Dedifferentiated amniotic fluid mesenchymal stem cell (primary cell): Measurements from ENCODE around the gene AMPH.

Experiments used
- DNase-seq: peaks from one replicate; pipeline ENCODE4 v3.0.0-alpha.2; 2016; ENCODE audit errors: extremely low spot score

Gene AMPH

GRCh38 chr7:38463277-38464225, 167.6 kb downstream of the AMPH start:
- no peak for DNase-seq

GRCh38 chr7:38462819-38463218, 168.4 kb downstream of the AMPH start:
- no peak for DNase-seq

- DNase-seq, result no peak
Observed at GRCh38 chr7:38461887-38462286, 169.3 kb downstream of the AMPH start.

GRCh38 chr7:38453826-38454225, 177.3 kb downstream of the AMPH start:
- no peak for DNase-seq

GRCh38 chr7:38453168-38453567, 178.0 kb downstream of the AMPH start:
- no peak for DNase-seq

GRCh38 chr7:38452681-38453108, 178.5 kb downstream of the AMPH start:
- DNase-seq, result no peak

- peak; percentile 46 for DNase-seq
Observed at GRCh38 chr7:38451840-38452239, 179.3 kb downstream of the AMPH start.

GRCh38 chr7:38448584-38449234, 182.5 kb downstream of the AMPH start:
- DNase-seq, result no peak

GRCh38 chr7:38448054-38448453, 183.1 kb downstream of the AMPH start:
- DNase-seq, result peak; percentile 22

- no peak for DNase-seq
Observed at GRCh38 chr7:38438970-38439369, 192.2 kb downstream of the AMPH start.

- no peak for DNase-seq
Observed at GRCh38 chr7:38432671-38433070, 198.5 kb downstream of the AMPH start.

- DNase-seq, result no peak
Observed at GRCh38 chr7:38432080-38432479, 199.1 kb downstream of the AMPH start.

- no peak for DNase-seq
Observed at GRCh38 chr7:38429057-38429456, 202.1 kb downstream of the AMPH start.

- DNase-seq, result no peak
Observed at GRCh38 chr7:38428041-38428440, 203.1 kb downstream of the AMPH start.

- no peak for DNase-seq
Observed at GRCh38 chr7:38427279-38427955, 203.8 kb downstream of the AMPH start.

- DNase-seq, result no peak
Observed at GRCh38 chr7:38425509-38425908, 205.7 kb downstream of the AMPH start.

GRCh38 chr7:38424750-38425463, 206.3 kb downstream of the AMPH start:
- no peak for DNase-seq

- no peak for DNase-seq
Observed at GRCh38 chr7:38413784-38414183, 217.4 kb downstream of the AMPH start.

GRCh38 chr7:38411404-38411803, 219.8 kb downstream of the AMPH start:
- DNase-seq, result no peak

GRCh38 chr7:38410056-38410455, 221.1 kb downstream of the AMPH start:
- no peak for DNase-seq

GRCh38 chr7:38409531-38409930, 221.6 kb downstream of the AMPH start:
- DNase-seq, result no peak
